HG03135 (cell line): Measurements from ENCODE around the gene GNAS.
"Not testable (repeated sequence)": the region's sequence is repeated elsewhere in the genome, so short reads cannot be mapped to it uniquely, and the experiment has no call there.

Experiments
- ATAC-seq: cut with Tn5 transposase; IDR thresholded peaks from one replicate; pipeline ENCODE4 v1.9.1; 2021; ENCODE audit warnings: mild to moderate bottlenecking, moderate library complexity; ENCODE audit not compliant: unreplicated experiment

GNAS gene

GRCh38 chr20:58826271-58826670 is 26.2 kb upstream of the GNAS start:
- no peak for ATAC-seq

GRCh38 chr20:58828136-58828535 is 24.4 kb upstream of the GNAS start:
- ATAC-seq: no peak

- not testable (repeated sequence) for ATAC-seq
These were observed 23.7 kb upstream of the GNAS start for GRCh38 chr20:58828804-58829203.

- no peak for ATAC-seq
These were observed 23.0 kb upstream of the GNAS start for GRCh38 chr20:58829531-58829941.

GRCh38 chr20:58832457-58832856 is 20.1 kb upstream of the GNAS start:
- ATAC-seq: no peak

GRCh38 chr20:58833921-58834320 is 18.6 kb upstream of the GNAS start:
- no peak for ATAC-seq

GRCh38 chr20:58835231-58835630 is 17.3 kb upstream of the GNAS start:
- no peak for ATAC-seq

GRCh38 chr20:58836616-58837204 is 15.8 kb upstream of the GNAS start:
- ATAC-seq: no peak

- ATAC-seq: no peak
These were observed 14.8 kb upstream of the GNAS start for GRCh38 chr20:58837717-58838116.

- no peak for ATAC-seq
These were observed 14.3 kb upstream of the GNAS start for GRCh38 chr20:58838174-58838573.

- no peak for ATAC-seq
These were observed 13.0 kb upstream of the GNAS start for GRCh38 chr20:58839474-58839874.

GRCh38 chr20:58839991-58840747 is 12.3 kb upstream of the GNAS start:
- no peak for ATAC-seq

GRCh38 chr20:58840816-58841538 is 11.5 kb upstream of the GNAS start:
- ATAC-seq: no peak

GRCh38 chr20:58841539-58842264 is 10.8 kb upstream of the GNAS start:
- no peak for ATAC-seq

GRCh38 chr20:58842276-58842675 is 10.2 kb upstream of the GNAS start:
- ATAC-seq: no peak

GRCh38 chr20:58843128-58843556 is 9.4 kb upstream of the GNAS start:
- ATAC-seq: no peak

GRCh38 chr20:58845706-58846105 is 6.8 kb upstream of the GNAS start:
- no peak for ATAC-seq

- no peak for ATAC-seq
These were observed 5.1 kb upstream of the GNAS start for GRCh38 chr20:58847463-58847862.

GRCh38 chr20:58850693-58851174 is 1.8 kb upstream of the GNAS start, which contains the start of gene GNAS-AS1:
Gene GNAS-AS1, minus strand, starts transcription at chr20:58850902.
- ATAC-seq: peak; percentile 85

- peak; percentile 18 for ATAC-seq
These were observed 1.1 kb upstream of the GNAS start for GRCh38 chr20:58851221-58851968.
